ENCODE measurements around the gene RINT1.
"Not testable (repeated sequence)": the region's sequence is repeated elsewhere in the genome, so short reads cannot be mapped to it uniquely, and the experiment has no call there.

Gene RINT1

GRCh38 chr7:105531792-105532671 is at the start of gene RINT1:
Gene RINT1, plus strand, starts transcription at chr7:105532201. Its CDS starts 115 bp downstream, at chr7:105532316.
- peak within 1 kb of the TSS; percentile 100 for H3K4me3 ChIP-seq (ENCODE audit: low read depth, low read length)
- DNase-seq (ENCODE audit: low read depth) = peak; percentile 69

- H3K4me3 ChIP-seq (ENCODE audit: low read depth, low read length) = no peak overlapping the region
- peak; percentile 39 for DNase-seq (ENCODE audit: low read depth)
Observed at GRCh38 chr7:105487579-105488571, 44.1 kb upstream of the RINT1 start.

GRCh38 chr7:105489409-105489808 is 42.6 kb upstream of the RINT1 start:
- no peak for DNase-seq (ENCODE audit: low read depth)
- H3K4me3 ChIP-seq (ENCODE audit: low read depth, low read length) = no peak overlapping the region

- DNase-seq (ENCODE audit: low read depth) = no peak
- no peak overlapping the region for H3K4me3 ChIP-seq (ENCODE audit: low read depth, low read length)
Observed at GRCh38 chr7:105493196-105493922, 38.6 kb upstream of the RINT1 start.

GRCh38 chr7:105493923-105494315 is 38.1 kb upstream of the RINT1 start:
- H3K4me3 ChIP-seq (ENCODE audit: low read depth, low read length) = no peak overlapping the region
- DNase-seq (ENCODE audit: low read depth) = peak; percentile 22

GRCh38 chr7:105496521-105496920 is 35.5 kb upstream of the RINT1 start:
- DNase-seq (ENCODE audit: low read depth) = peak; percentile 12
- no peak overlapping the region for H3K4me3 ChIP-seq (ENCODE audit: low read depth, low read length)

- no peak for DNase-seq (ENCODE audit: low read depth)
- no peak overlapping the region for H3K4me3 ChIP-seq (ENCODE audit: low read depth, low read length)
Observed at GRCh38 chr7:105497016-105497415, 35.0 kb upstream of the RINT1 start.

- no peak overlapping the region for H3K4me3 ChIP-seq (ENCODE audit: low read depth, low read length)
- no peak for DNase-seq (ENCODE audit: low read depth)
Observed at GRCh38 chr7:105502173-105502572, 29.8 kb upstream of the RINT1 start.

GRCh38 chr7:105512415-105512814 is 19.6 kb upstream of the RINT1 start:
- DNase-seq (ENCODE audit: low read depth) = no peak
- no peak overlapping the region for H3K4me3 ChIP-seq (ENCODE audit: low read depth, low read length)

- no peak for DNase-seq (ENCODE audit: low read depth)
Observed at GRCh38 chr7:105512926-105513526, 19.0 kb upstream of the RINT1 start.

GRCh38 chr7:105515610-105516009 is 16.4 kb upstream of the RINT1 start:
- H3K4me3 ChIP-seq (ENCODE audit: low read depth, low read length); DNase-seq (ENCODE audit: low read depth): not testable (repeated sequence)

More at GRCh38 chr7:105512926-105513526, 19.0 kb upstream of the RINT1 start:
- H3K4me3 ChIP-seq (ENCODE audit: low read depth, low read length) = no peak overlapping the region

- no peak for DNase-seq (ENCODE audit: low read depth)
Observed at GRCh38 chr7:105519353-105519752, 12.6 kb upstream of the RINT1 start.

GRCh38 chr7:105520620-105521019 is 11.4 kb upstream of the RINT1 start:
- not testable (repeated sequence) for DNase-seq (ENCODE audit: low read depth)

More at GRCh38 chr7:105519353-105519752, 12.6 kb upstream of the RINT1 start:
- no peak overlapping the region for H3K4me3 ChIP-seq (ENCODE audit: low read depth, low read length)

GRCh38 chr7:105521027-105521716 is 10.8 kb upstream of the RINT1 start:
- peak; percentile 4 for DNase-seq (ENCODE audit: low read depth)
- H3K4me3 ChIP-seq (ENCODE audit: low read depth, low read length) = peak overlapping the region; percentile 89

More at GRCh38 chr7:105520620-105521019, 11.4 kb upstream of the RINT1 start:
- peak overlapping the region; percentile 89 for H3K4me3 ChIP-seq (ENCODE audit: low read depth, low read length)

- H3K4me3 ChIP-seq (ENCODE audit: low read depth, low read length) = peak within 1 kb of the TSS; percentile 89
- peak; percentile 64 for DNase-seq (ENCODE audit: low read depth)
Observed at GRCh38 chr7:105521717-105522463, 10.1 kb upstream of the RINT1 start, which contains the start of gene PUS7. Gene PUS7, minus strand, starts transcription at chr7:105522271. Its CDS starts 13,759 bp downstream, at chr7:105508512.

- DNase-seq (ENCODE audit: low read depth); H3K4me3 ChIP-seq (ENCODE audit: low read depth, low read length): not testable (repeated sequence)
Observed at GRCh38 chr7:105524423-105524822, 7.6 kb upstream of the RINT1 start.

- no peak overlapping the region for H3K4me3 ChIP-seq (ENCODE audit: low read depth, low read length)
- no peak for DNase-seq (ENCODE audit: low read depth)
Observed at GRCh38 chr7:105524840-105525239, 7.2 kb upstream of the RINT1 start.

Data from skeletal muscle cell (primary cell).